Measurements from ENCODE around the gene DNAJC15. TPM values are rescaled to one million over a fixed set of nuclear protein-coding genes. Genes with fewer than 3 reads are reported as not detected.

Gene DNAJC15
- polyA plus RNA-seq, 3 donors: 8.3 to 31.1 (median 22.0) TPM

- Mint-ChIP-seq H3K4me1 (no peaks in the 10 kb centered on the region), H3K9me3 (peaks cover 0 to 3% (median 0%) of the 10 kb centered on the region in 7 donors), H3K27me3 (ENCODE audit: low read depth in 3 of 3) (peaks cover 0 to 2% (median 1%) of the 10 kb centered on the region in 3 donors), H3K4me3 (no peak overlapping the region), H3K36me3 (no peaks in the 10 kb centered on the region), H3K27ac (no peak overlapping the region)
- Histone ChIP-seq H3K9me3 (replicated peaks in 1 of 2; ENCODE audit: control insufficient read depth in 1 of 2, insufficient read depth in 1 of 2, low read length in 2 of 2) (no peaks in the 10 kb centered on the region), H3K9ac (ENCODE audit: insufficient read depth, low read length, poor library complexity, severe bottlenecking) (no peak overlapping the region), H2AFZ (ENCODE audit: insufficient read depth, low read depth, low read length, poor library complexity, severe bottlenecking) (no peak overlapping the region), H3K27me3 (ENCODE audit: control insufficient read depth in 2 of 2, insufficient read depth in 2 of 2, low read length in 2 of 2) (no peaks in the 10 kb centered on the region), H4K20me1 (ENCODE audit: insufficient read depth, low read length) (no peaks in the 10 kb centered on the region), H3K27ac (ENCODE audit: low read depth in 1 of 2, low read length in 2 of 2) (no peak overlapping the region), H3K79me2 (ENCODE audit: insufficient read depth, low read length) (no peaks in the 10 kb centered on the region), H3K36me3 (replicated peaks in 1 of 2; ENCODE audit: control insufficient read depth in 1 of 2, insufficient read depth in 2 of 2, low read length in 2 of 2) (no peaks in the 10 kb centered on the region), H3K4me1 (ENCODE audit: control insufficient read depth in 1 of 2, insufficient read depth in 2 of 2, low read length in 2 of 2) (no peaks in the 10 kb centered on the region), H3K4me2 (replicated peaks; ENCODE audit: extremely low read depth, low read length, poor library complexity, severe bottlenecking) (no peak overlapping the region), H3K4me3 (replicated peaks in 1 of 3; ENCODE audit: low read depth in 2 of 3, low read length in 3 of 3) (no peak overlapping the region)
- 88% methylated on average over 2 of the region's 3 CpGs for WGBS (ENCODE audit: insufficient coverage)
- intact Hi-C loops (cut with micrococcal nuclease): no loop called here
- DNase-seq: no peak
- TF ChIP-seq CTCF (IDR thresholded peaks at IDR 0.05): no peak
Observed at GRCh38 chr13:43014162-43014561, 9.2 kb upstream of the DNAJC15 start.

GRCh38 chr13:43016226-43016625, 7.2 kb upstream of the DNAJC15 start:
- Mint-ChIP-seq H3K27me3 (ENCODE audit: low read depth in 3 of 3) (peaks cover 0 to 2% (median 1%) of the 10 kb centered on the region in 3 donors), H3K4me3 (no peak overlapping the region), H3K4me1 (no peaks in the 10 kb centered on the region), H3K36me3 (no peaks in the 10 kb centered on the region), H3K9me3 (peaks cover 0 to 3% (median 0%) of the 10 kb centered on the region in 7 donors), H3K27ac (no peak overlapping the region)
- DNase-seq: no peak
- Histone ChIP-seq H3K9me3 (replicated peaks in 1 of 2; ENCODE audit: control insufficient read depth in 1 of 2, insufficient read depth in 1 of 2, low read length in 2 of 2) (no peaks in the 10 kb centered on the region), H3K4me1 (ENCODE audit: control insufficient read depth in 1 of 2, insufficient read depth in 2 of 2, low read length in 2 of 2) (no peaks in the 10 kb centered on the region), H2AFZ (ENCODE audit: insufficient read depth, low read depth, low read length, poor library complexity, severe bottlenecking) (no peak overlapping the region), H3K9ac (ENCODE audit: insufficient read depth, low read length, poor library complexity, severe bottlenecking) (no peak overlapping the region), H3K27me3 (ENCODE audit: control insufficient read depth in 2 of 2, insufficient read depth in 2 of 2, low read length in 2 of 2) (no peaks in the 10 kb centered on the region), H4K20me1 (ENCODE audit: insufficient read depth, low read length) (no peaks in the 10 kb centered on the region), H3K27ac (ENCODE audit: low read depth in 1 of 2, low read length in 2 of 2) (no peak overlapping the region), H3K4me3 (replicated peaks in 1 of 3; ENCODE audit: low read depth in 2 of 3, low read length in 3 of 3) (no peak overlapping the region), H3K36me3 (replicated peaks in 1 of 2; ENCODE audit: control insufficient read depth in 1 of 2, insufficient read depth in 2 of 2, low read length in 2 of 2) (no peaks in the 10 kb centered on the region), H3K4me2 (replicated peaks; ENCODE audit: extremely low read depth, low read length, poor library complexity, severe bottlenecking) (no peak overlapping the region), H3K79me2 (ENCODE audit: insufficient read depth, low read length) (no peaks in the 10 kb centered on the region)
- no peak for TF ChIP-seq CTCF (IDR thresholded peaks at IDR 0.05)
- 81% methylated on average over 3 of the region's 5 CpGs for WGBS (ENCODE audit: insufficient coverage)
- intact Hi-C loops (cut with micrococcal nuclease): no loop called here
